H1 (cell line): Measurements from ENCODE around the gene RPRD2. TPM values are rescaled to one million over a fixed set of nuclear protein-coding genes. Genes with fewer than 3 reads are reported as not detected.

Experiments used
- CTCF ChIA-PET: fragments of 300-600 bp; sonication (Branson Sonifier 250); formaldehyde crosslinking; loops from one replicate; lab custom pipeline; 2021; ENCODE audit not compliant: partially characterized antibody; lab: Charles Lee
- POLR2A ChIA-PET: fragments of 300-600 bp; sonication (Branson Sonifier 250); formaldehyde crosslinking; loops from one replicate; lab custom pipeline; 2021; ENCODE audit warnings: inconsistent platforms; ENCODE audit not compliant: partially characterized antibody; lab: Charles Lee
- DNase-seq, 2 experiments: peaks; one replicate each; pipeline versions ENCODE4 v3.0.0 to v3.0.0-alpha.2; 2010 to 2022; ENCODE audit warnings: low spot score in 2 of 2, low read depth in 1 of 2, mixed read lengths in 1 of 2
- FAIRE-seq: peaks from 2 replicates; lab custom pipeline; 2011; peaks lifted over from hg19 to GRCh38; lab: Jason Lieb, UNC
- H2AFZ ChIP-seq: 2 replicates; pipeline ENCODE4 v1.8.1; 2012; ENCODE audit warnings: low read length, inconsistent platforms
- H2AK5ac ChIP-seq: 2 replicates; pipeline ENCODE4 v1.6.1; 2013; ENCODE audit warnings: low read depth, low read length
- H2BK120ac ChIP-seq: replicated peaks from 2 replicates; pipeline ENCODE3; 2013; ENCODE audit warnings: low read depth, low read length, inconsistent platforms
- H2BK12ac ChIP-seq: 2 replicates; pipeline ENCODE4 v1.6.1; 2013; ENCODE audit warnings: low read depth, low read length
- H2BK15ac ChIP-seq: 2 replicates; pipeline ENCODE4 v1.6.1; 2013; ENCODE audit warnings: low read length
- H2BK20ac ChIP-seq: 2 replicates; pipeline ENCODE4 v1.6.1; 2013; ENCODE audit warnings: low read length
- H2BK5ac ChIP-seq: 2 replicates; pipeline ENCODE4 v1.6.1; 2013; ENCODE audit warnings: low read depth, low read length
- H3K14ac ChIP-seq: 2 replicates; pipeline ENCODE4 v1.6.1; 2013; ENCODE audit warnings: inconsistent platforms; ENCODE audit not compliant: insufficient read length
- H3K18ac ChIP-seq: 2 replicates; pipeline ENCODE4 v1.6.1; 2013; ENCODE audit warnings: low read length; ENCODE audit errors: extremely low read depth
- H3K23ac ChIP-seq: 2 replicates; pipeline ENCODE4 v1.6.1; 2013; ENCODE audit warnings: inconsistent platforms; ENCODE audit not compliant: insufficient read length
- H3K23me2 ChIP-seq: 2 replicates; pipeline ENCODE4 v1.6.1; 2013; ENCODE audit warnings: low read depth, low read length
- H3K27ac ChIP-seq: 2 replicates; pipeline ENCODE4 v1.6.1; 2011; ENCODE audit warnings: low read depth, low read length, inconsistent platforms
- H3K27me3 ChIP-seq, 4 experiments: replicated peaks in 1 of 4; 1 replicate in 1 of 4; 2 replicates in 3 of 4; pipeline versions ENCODE4 v1.6.1 to v1.8.1; 2011 to 2013; ENCODE audit warnings: low read length in 3 of 4, mild to moderate bottlenecking in 3 of 4, inconsistent platforms in 2 of 4, mixed read lengths in 2 of 4, moderate library complexity in 1 of 4; ENCODE audit not compliant: control insufficient read depth in 3 of 4, insufficient read depth in 3 of 4; ENCODE audit errors: extremely low read depth in 1 of 4
- H3K36me3 ChIP-seq, 4 experiments: 2 replicates each; pipeline versions ENCODE4 v1.6.1 to v1.8.1; 2011 to 2013; ENCODE audit warnings: mild to moderate bottlenecking in 4 of 4, low read length in 3 of 4, moderate library complexity in 2 of 4, control low read depth in 1 of 4, inconsistent platforms in 1 of 4; ENCODE audit not compliant: insufficient read depth in 4 of 4, control insufficient read depth in 2 of 4
- H3K4ac ChIP-seq: replicated peaks from 2 replicates; pipeline ENCODE3; 2013; ENCODE audit warnings: low read length, low read depth, mixed read lengths, inconsistent platforms; ENCODE audit not compliant: insufficient read length
- H3K4me1 ChIP-seq, 4 experiments: replicated peaks in 1 of 4; 1 replicate in 1 of 4; 2 replicates in 3 of 4; pipeline versions ENCODE4 v1.6.1 to v1.8.1; 2011 to 2013; ENCODE audit warnings: low read length in 3 of 4, inconsistent platforms in 2 of 4, mixed read lengths in 1 of 4; ENCODE audit not compliant: insufficient read depth in 4 of 4, control insufficient read depth in 3 of 4
- H3K4me2 ChIP-seq, 2 experiments: 2 replicates each; pipeline versions ENCODE4 v1.6.1 to v1.8.1; 2011 to 2013; ENCODE audit warnings: low read depth in 2 of 2, low read length in 2 of 2, control low read depth in 1 of 2, inconsistent platforms in 1 of 2, mild to moderate bottlenecking in 1 of 2; ENCODE audit not compliant: insufficient read depth in 1 of 2
- H3K4me3 ChIP-seq, 4 experiments: fragments of 200-600, 300-600 bp in 1 of 4; sonication (generic), shearing (Covaris generic), sonication (Bioruptor Twin) in 1 of 4; 2 replicates each; pipeline versions ENCODE4 v1.5.1 to v1.8.1; 2011 to 2016; ENCODE audit warnings: low read length in 4 of 4, low read depth in 3 of 4, control low read depth in 2 of 4, inconsistent platforms in 2 of 4, mild to moderate bottlenecking in 2 of 4, mixed read lengths in 1 of 4, moderate library complexity in 1 of 4; ENCODE audit not compliant: insufficient read depth in 2 of 4; ENCODE audit errors: extremely low read depth in 1 of 4
- H3K56ac ChIP-seq: replicated peaks from 2 replicates; pipeline ENCODE3; 2013; ENCODE audit warnings: low read depth, mild to moderate bottlenecking, mixed read lengths, low read length, inconsistent platforms; ENCODE audit not compliant: insufficient read length
- H3K79me1 ChIP-seq: 2 replicates; pipeline ENCODE4 v1.6.1; 2013; ENCODE audit warnings: low read depth, low read length, control low read depth
- H3K79me2 ChIP-seq, 2 experiments: 2 replicates each; pipeline versions ENCODE4 v1.6.1 to v1.8.1; 2012 to 2013; ENCODE audit warnings: low read length in 2 of 2, mild to moderate bottlenecking in 2 of 2, inconsistent platforms in 1 of 2; ENCODE audit not compliant: insufficient read depth in 2 of 2, control insufficient read depth in 1 of 2
- H3K9ac ChIP-seq, 4 experiments: replicated peaks in 1 of 4; 1 replicate in 1 of 4; 2 replicates in 3 of 4; pipeline versions ENCODE4 v1.6.1 to v1.8.1; 2011 to 2013; ENCODE audit warnings: low read depth in 3 of 4, low read length in 3 of 4, control low read depth in 2 of 4, mild to moderate bottlenecking in 2 of 4, moderate library complexity in 2 of 4, inconsistent platforms in 1 of 4; ENCODE audit errors: extremely low read depth in 1 of 4
- H3K9me3 ChIP-seq, 2 experiments: 2 replicates each; pipeline versions ENCODE4 v1.6.1 to v1.8.1; 2012 to 2013; ENCODE audit warnings: mild to moderate bottlenecking in 2 of 2, moderate library complexity in 2 of 2, control low read depth in 1 of 2, inconsistent platforms in 1 of 2, low read depth in 1 of 2, low read length in 1 of 2, mixed read lengths in 1 of 2; ENCODE audit not compliant: insufficient read depth in 2 of 2
- H4K20me1 ChIP-seq, 2 experiments: replicated peaks in 1 of 2; 2 replicates each; pipeline versions ENCODE3 to v1.8.1; 2011 to 2013; ENCODE audit warnings: inconsistent platforms in 2 of 2, low read length in 2 of 2, mild to moderate bottlenecking in 1 of 2; ENCODE audit not compliant: insufficient read depth in 2 of 2, control insufficient read depth in 1 of 2
- H4K5ac ChIP-seq: 2 replicates; pipeline ENCODE4 v1.6.1; 2013; ENCODE audit warnings: low read length, low read depth, mixed read lengths, inconsistent platforms; ENCODE audit not compliant: insufficient read length
- H4K8ac ChIP-seq: 2 replicates; pipeline ENCODE4 v1.8.0; 2013; ENCODE audit warnings: mild to moderate bottlenecking, moderate library complexity, low read length, inconsistent platforms; ENCODE audit not compliant: insufficient read depth; ENCODE audit errors: extremely low read depth
- H4K91ac ChIP-seq: replicated peaks from 2 replicates; pipeline ENCODE3; 2013; ENCODE audit warnings: low read length, mixed read lengths, inconsistent platforms; ENCODE audit not compliant: insufficient read length
- EZH2 ChIP-seq: fragments of 200-600 bp; sonication (generic); IDR thresholded peaks from 2 replicates; pipeline ENCODE4 v1.7.1; 2012; ENCODE audit warnings: low read depth, mild to moderate bottlenecking, moderate library complexity, low read length, inconsistent platforms; ENCODE audit not compliant: severe bottlenecking
- JUND ChIP-seq: IDR thresholded peaks from 2 replicates; pipeline ENCODE4 v1.6.1; 2011; ENCODE audit warnings: mild to moderate bottlenecking, improper control_type of control experiment, low read length
- RNF2 ChIP-seq: fragments of 200-900, 300-1000 bp; sonication (generic); IDR thresholded peaks from 2 replicates; pipeline ENCODE4 v1.7.1; 2016; ENCODE audit warnings: borderline replicate concordance, low read depth, mild to moderate bottlenecking, antibody characterized with exemption, low read length; ENCODE audit not compliant: poor library complexity, severe bottlenecking; ENCODE audit errors: missing control alignments
- TAF7 ChIP-seq: optimal IDR thresholded peaks from 2 replicates; pipeline ENCODE3; 2011; ENCODE audit warnings: low read depth, mild to moderate bottlenecking, inconsistent platforms, low read length, moderate library complexity, borderline replicate concordance
- TCF12 ChIP-seq: IDR thresholded peaks from 2 replicates; pipeline ENCODE4 v1.6.1; 2011; ENCODE audit warnings: low read depth, mild to moderate bottlenecking, low read length
- WGBS, 2 experiments: shearing (Covaris generic) in 1 of 2; methylation state at CpG; one replicate each; pipeline versions ENCODE4 v1.1.6 to v1.1.7; 2013 to 2015; ENCODE audit warnings: low lambda C conversion rate in 2 of 2, mixed read lengths in 2 of 2, inconsistent platforms in 1 of 2, low coverage in 1 of 2, missing lambda C conversion rate in 1 of 2; ENCODE audit not compliant: insufficient replicate concordance in 2 of 2, insufficient coverage in 1 of 2, insufficient read length in 1 of 2; ENCODE audit errors: extremely low coverage in 1 of 2, missing lambda C conversion rate in 1 of 2; 5-methylcytosine and 5-hydroxymethylcytosine counted together
- polyA plus RNA-seq, 7 experiments: library from polyadenylated mRNA; depleted of rRNA in 3 of 7; stranded (reverse) in 5 of 7; unstranded in 2 of 7; fragments of >200 nt in 5 of 7; fragments of 200-250 nt in 2 of 7; gene quantifications; 1 replicate in 5 of 7; 2 replicates in 1 of 7; 4 replicates in 1 of 7; pipeline versions ENCODE4 v1.2.1 to v1.2.3, GENCODE V29; 2011 to 2013; ENCODE audit warnings: missing spikeins in 2 of 7, mixed read lengths in 2 of 7
- total RNA-seq: library from RNA; stranded (reverse); fragmentation: NEBNext Ultra II Directional; extraction: Animal tissue kit (Norgen Biotek cat#: 25700); gene quantifications from 2 replicates; pipeline ENCODE4 v1.2.1, GENCODE V29; 2021

Gene RPRD2
- total and polyA plus RNA-seq, 2 of the 8 experiments (the other 6 are each of a cell fraction or from before 2014, with no cell fraction given): 14.4 to 32.4 TPM

DNA sequence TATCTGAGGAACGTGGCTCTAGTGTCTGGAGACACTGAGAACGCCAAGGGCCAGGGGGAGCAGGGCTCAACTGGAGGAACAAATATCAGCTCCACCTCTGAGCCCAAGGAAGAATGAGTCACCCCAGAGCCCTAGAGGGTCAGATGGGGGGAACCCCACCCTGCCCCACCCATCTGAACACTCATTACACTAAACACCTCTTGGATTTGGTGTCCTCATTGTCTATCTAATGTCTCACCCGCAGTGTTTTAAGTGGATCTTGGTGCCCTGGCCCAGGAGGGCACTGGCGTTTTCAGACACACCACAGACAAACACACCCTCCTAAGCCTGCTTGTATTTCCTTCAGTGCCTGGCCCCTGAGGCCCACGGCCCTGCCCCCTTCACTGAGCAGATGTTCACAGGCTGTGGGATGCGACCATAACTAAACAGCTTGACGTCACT is 149.4 kb downstream of the RPRD2 start:
- Histone ChIP-seq H4K8ac (no peak overlapping the region), H3K79me2 (no peaks in the 10 kb centered on the region), H4K20me1 (no peaks in the 10 kb centered on the region), H2AFZ (no peak overlapping the region), H3K4ac (no peak overlapping the region), H2BK120ac (no peak overlapping the region), H3K14ac (no peak overlapping the region), H3K36me3 (no peaks in the 10 kb centered on the region), H3K56ac (no peak overlapping the region), H4K91ac (no peak overlapping the region), H4K5ac (no peak overlapping the region), H3K23ac (no peak overlapping the region), H3K79me1 (no peaks in the 10 kb centered on the region), H3K4me1 (peaks cover 0 to 4% (median 3%) of the 10 kb centered on the region in 4 experiments; a peak in 5 of 7 replicates), H2BK5ac (no peak overlapping the region), H3K4me2 (no peak overlapping the region), H3K9me3 (no peaks in the 10 kb centered on the region), H3K27me3 (no peaks in the 10 kb centered on the region; a peak in 1 of 7 replicates), H3K23me2 (peaks cover 5% of the 10 kb centered on the region), H3K9ac (no peak overlapping the region), H2BK12ac (no peak overlapping the region), H3K4me3 (no peak overlapping the region), H3K18ac (no peak overlapping the region), H3K27ac (no peak overlapping the region), H2AK5ac (no peak overlapping the region), H2BK15ac (no peak overlapping the region), H2BK20ac (no peak overlapping the region)
- 92% methylated on average over 7 of the region's 7 CpGs; no CpG with 5 or more reads in 1 of the 2 experiments for WGBS, 2 experiments
- FAIRE-seq (no peak), DNase-seq (no peak)
- ChIA-PET CTCF (interaction anchor here (22.4 kb wide), 1 partner anchor 19 kb away, joined by 253 read pairs; no protein-coding TSS in a partner anchor), POLR2A (interaction anchor here (0.6 to 1.7 kb wide), 3 partner anchors 15 to 144 kb away, joined by 4 read pairs; no protein-coding TSS in a partner anchor)
- no peak for TF ChIP-seq JUND
- TF ChIP-seq TAF7: no peak
- TF ChIP-seq RNF2: no peak
- no peak for TF ChIP-seq EZH2
- TF ChIP-seq TCF12: no peak
